H1 (cell line): ENCODE results near the gene NSG2. TPM values are rescaled to one million over a fixed set of nuclear protein-coding genes. Genes with fewer than 3 reads are reported as not detected.

Experiments
- CTCF ChIA-PET: fragments of 300-600 bp; sonication (Branson Sonifier 250); formaldehyde crosslinking; loops from one replicate; lab custom pipeline; 2021; ENCODE audit not compliant: partially characterized antibody; lab: Charles Lee
- POLR2A ChIA-PET: fragments of 300-600 bp; sonication (Branson Sonifier 250); formaldehyde crosslinking; loops from one replicate; lab custom pipeline; 2021; ENCODE audit warnings: inconsistent platforms; ENCODE audit not compliant: partially characterized antibody; lab: Charles Lee
- DNase-seq, 2 experiments: peaks; one replicate each; pipeline versions ENCODE4 v3.0.0 to v3.0.0-alpha.2; 2010 to 2022; ENCODE audit warnings: low spot score in 2 of 2, low read depth in 1 of 2, mixed read lengths in 1 of 2
- FAIRE-seq: peaks from 2 replicates; lab custom pipeline; 2011; peaks lifted over from hg19 to GRCh38; lab: Jason Lieb, UNC
- H2AFZ ChIP-seq: 2 replicates; pipeline ENCODE4 v1.8.1; 2012; ENCODE audit warnings: low read length, inconsistent platforms
- H2AK5ac ChIP-seq: 2 replicates; pipeline ENCODE4 v1.6.1; 2013; ENCODE audit warnings: low read depth, low read length
- H2BK120ac ChIP-seq: replicated peaks from 2 replicates; pipeline ENCODE3; 2013; ENCODE audit warnings: low read depth, low read length, inconsistent platforms
- H2BK12ac ChIP-seq: 2 replicates; pipeline ENCODE4 v1.6.1; 2013; ENCODE audit warnings: low read depth, low read length
- H2BK15ac ChIP-seq: 2 replicates; pipeline ENCODE4 v1.6.1; 2013; ENCODE audit warnings: low read length
- H2BK20ac ChIP-seq: 2 replicates; pipeline ENCODE4 v1.6.1; 2013; ENCODE audit warnings: low read length
- H2BK5ac ChIP-seq: 2 replicates; pipeline ENCODE4 v1.6.1; 2013; ENCODE audit warnings: low read depth, low read length
- H3K14ac ChIP-seq: 2 replicates; pipeline ENCODE4 v1.6.1; 2013; ENCODE audit warnings: inconsistent platforms; ENCODE audit not compliant: insufficient read length
- H3K18ac ChIP-seq: 2 replicates; pipeline ENCODE4 v1.6.1; 2013; ENCODE audit warnings: low read length; ENCODE audit errors: extremely low read depth
- H3K23ac ChIP-seq: 2 replicates; pipeline ENCODE4 v1.6.1; 2013; ENCODE audit warnings: inconsistent platforms; ENCODE audit not compliant: insufficient read length
- H3K23me2 ChIP-seq: 2 replicates; pipeline ENCODE4 v1.6.1; 2013; ENCODE audit warnings: low read depth, low read length
- H3K27ac ChIP-seq: 2 replicates; pipeline ENCODE4 v1.6.1; 2011; ENCODE audit warnings: low read depth, low read length, inconsistent platforms
- H3K27me3 ChIP-seq, 4 experiments: replicated peaks in 1 of 4; 1 replicate in 1 of 4; 2 replicates in 3 of 4; pipeline versions ENCODE4 v1.6.1 to v1.8.1; 2011 to 2013; ENCODE audit warnings: low read length in 3 of 4, mild to moderate bottlenecking in 3 of 4, inconsistent platforms in 2 of 4, mixed read lengths in 2 of 4, moderate library complexity in 1 of 4; ENCODE audit not compliant: control insufficient read depth in 3 of 4, insufficient read depth in 3 of 4; ENCODE audit errors: extremely low read depth in 1 of 4
- H3K36me3 ChIP-seq, 4 experiments: 2 replicates each; pipeline versions ENCODE4 v1.6.1 to v1.8.1; 2011 to 2013; ENCODE audit warnings: mild to moderate bottlenecking in 4 of 4, low read length in 3 of 4, moderate library complexity in 2 of 4, control low read depth in 1 of 4, inconsistent platforms in 1 of 4; ENCODE audit not compliant: insufficient read depth in 4 of 4, control insufficient read depth in 2 of 4
- H3K4ac ChIP-seq: replicated peaks from 2 replicates; pipeline ENCODE3; 2013; ENCODE audit warnings: low read length, low read depth, mixed read lengths, inconsistent platforms; ENCODE audit not compliant: insufficient read length
- H3K4me1 ChIP-seq, 4 experiments: replicated peaks in 1 of 4; 1 replicate in 1 of 4; 2 replicates in 3 of 4; pipeline versions ENCODE4 v1.6.1 to v1.8.1; 2011 to 2013; ENCODE audit warnings: low read length in 3 of 4, inconsistent platforms in 2 of 4, mixed read lengths in 1 of 4; ENCODE audit not compliant: insufficient read depth in 4 of 4, control insufficient read depth in 3 of 4
- H3K4me2 ChIP-seq, 2 experiments: 2 replicates each; pipeline versions ENCODE4 v1.6.1 to v1.8.1; 2011 to 2013; ENCODE audit warnings: low read depth in 2 of 2, low read length in 2 of 2, control low read depth in 1 of 2, inconsistent platforms in 1 of 2, mild to moderate bottlenecking in 1 of 2; ENCODE audit not compliant: insufficient read depth in 1 of 2
- H3K4me3 ChIP-seq, 4 experiments: fragments of 200-600, 300-600 bp in 1 of 4; sonication (generic), shearing (Covaris generic), sonication (Bioruptor Twin) in 1 of 4; 2 replicates each; pipeline versions ENCODE4 v1.5.1 to v1.8.1; 2011 to 2016; ENCODE audit warnings: low read length in 4 of 4, low read depth in 3 of 4, control low read depth in 2 of 4, inconsistent platforms in 2 of 4, mild to moderate bottlenecking in 2 of 4, mixed read lengths in 1 of 4, moderate library complexity in 1 of 4; ENCODE audit not compliant: insufficient read depth in 2 of 4; ENCODE audit errors: extremely low read depth in 1 of 4
- H3K56ac ChIP-seq: replicated peaks from 2 replicates; pipeline ENCODE3; 2013; ENCODE audit warnings: low read depth, mild to moderate bottlenecking, mixed read lengths, low read length, inconsistent platforms; ENCODE audit not compliant: insufficient read length
- H3K79me1 ChIP-seq: 2 replicates; pipeline ENCODE4 v1.6.1; 2013; ENCODE audit warnings: low read depth, low read length, control low read depth
- H3K79me2 ChIP-seq, 2 experiments: 2 replicates each; pipeline versions ENCODE4 v1.6.1 to v1.8.1; 2012 to 2013; ENCODE audit warnings: low read length in 2 of 2, mild to moderate bottlenecking in 2 of 2, inconsistent platforms in 1 of 2; ENCODE audit not compliant: insufficient read depth in 2 of 2, control insufficient read depth in 1 of 2
- H3K9ac ChIP-seq, 4 experiments: replicated peaks in 1 of 4; 1 replicate in 1 of 4; 2 replicates in 3 of 4; pipeline versions ENCODE4 v1.6.1 to v1.8.1; 2011 to 2013; ENCODE audit warnings: low read depth in 3 of 4, low read length in 3 of 4, control low read depth in 2 of 4, mild to moderate bottlenecking in 2 of 4, moderate library complexity in 2 of 4, inconsistent platforms in 1 of 4; ENCODE audit errors: extremely low read depth in 1 of 4
- H3K9me3 ChIP-seq, 2 experiments: 2 replicates each; pipeline versions ENCODE4 v1.6.1 to v1.8.1; 2012 to 2013; ENCODE audit warnings: mild to moderate bottlenecking in 2 of 2, moderate library complexity in 2 of 2, control low read depth in 1 of 2, inconsistent platforms in 1 of 2, low read depth in 1 of 2, low read length in 1 of 2, mixed read lengths in 1 of 2; ENCODE audit not compliant: insufficient read depth in 2 of 2
- H4K20me1 ChIP-seq, 2 experiments: replicated peaks in 1 of 2; 2 replicates each; pipeline versions ENCODE3 to v1.8.1; 2011 to 2013; ENCODE audit warnings: inconsistent platforms in 2 of 2, low read length in 2 of 2, mild to moderate bottlenecking in 1 of 2; ENCODE audit not compliant: insufficient read depth in 2 of 2, control insufficient read depth in 1 of 2
- H4K5ac ChIP-seq: 2 replicates; pipeline ENCODE4 v1.6.1; 2013; ENCODE audit warnings: low read length, low read depth, mixed read lengths, inconsistent platforms; ENCODE audit not compliant: insufficient read length
- H4K8ac ChIP-seq: 2 replicates; pipeline ENCODE4 v1.8.0; 2013; ENCODE audit warnings: mild to moderate bottlenecking, moderate library complexity, low read length, inconsistent platforms; ENCODE audit not compliant: insufficient read depth; ENCODE audit errors: extremely low read depth
- H4K91ac ChIP-seq: replicated peaks from 2 replicates; pipeline ENCODE3; 2013; ENCODE audit warnings: low read length, mixed read lengths, inconsistent platforms; ENCODE audit not compliant: insufficient read length
- NRF1 ChIP-seq: IDR thresholded peaks from 2 replicates; pipeline ENCODE4 v1.6.1; 2011; ENCODE audit warnings: mild to moderate bottlenecking, low read depth, low read length, improper control_type of control experiment
- RAD21 ChIP-seq, 2 experiments: IDR thresholded peaks in 1 of 2; conservative IDR thresholded peaks in 1 of 2; 2 replicates each; pipeline ENCODE4 v1.6.1; 2011; ENCODE audit warnings: low read depth in 2 of 2, low read length in 2 of 2, improper control_type of control experiment in 1 of 2, inconsistent platforms in 1 of 2, mild to moderate bottlenecking in 1 of 2, moderate library complexity in 1 of 2
- RBBP5 ChIP-seq: IDR thresholded peaks from 2 replicates; pipeline ENCODE4 v1.7.1; 2012; ENCODE audit warnings: low read depth, mild to moderate bottlenecking, inconsistent platforms, low read length, moderate library complexity, borderline replicate concordance
- TAF1 ChIP-seq: IDR thresholded peaks from 2 replicates; pipeline ENCODE4 v1.6.1; 2011; ENCODE audit warnings: mild to moderate bottlenecking, low read depth, low read length
- whole genome bisulfite sequencing, 2 experiments: shearing (Covaris generic) in 1 of 2; methylation state at CpG; one replicate each; pipeline versions ENCODE4 v1.1.6 to v1.1.7; 2013 to 2015; ENCODE audit warnings: low lambda C conversion rate in 2 of 2, mixed read lengths in 2 of 2, inconsistent platforms in 1 of 2, low coverage in 1 of 2, missing lambda C conversion rate in 1 of 2; ENCODE audit not compliant: insufficient replicate concordance in 2 of 2, insufficient coverage in 1 of 2, insufficient read length in 1 of 2; ENCODE audit errors: extremely low coverage in 1 of 2, missing lambda C conversion rate in 1 of 2; 5-methylcytosine and 5-hydroxymethylcytosine counted together
- polyA plus RNA-seq, 7 experiments: library from polyadenylated mRNA; depleted of rRNA in 3 of 7; stranded (reverse) in 5 of 7; unstranded in 2 of 7; fragments of >200 nt in 5 of 7; fragments of 200-250 nt in 2 of 7; gene quantifications; 1 replicate in 5 of 7; 2 replicates in 1 of 7; 4 replicates in 1 of 7; pipeline versions ENCODE4 v1.2.1 to v1.2.3, GENCODE V29; 2011 to 2013; ENCODE audit warnings: missing spikeins in 2 of 7, mixed read lengths in 2 of 7
- total RNA-seq: library from RNA; stranded (reverse); fragmentation: NEBNext Ultra II Directional; extraction: Animal tissue kit (Norgen Biotek cat#: 25700); gene quantifications from 2 replicates; pipeline ENCODE4 v1.2.1, GENCODE V29; 2021
- TF ChIP-seq, protein P1 (sequence below), 3 experiments: IDR thresholded peaks; 1 replicate in 2 of 3; 2 replicates in 1 of 3; pipeline versions ENCODE4 v1.5.1 to v1.6.1; 2011; ENCODE audit warnings: low read length in 3 of 3, mild to moderate bottlenecking in 3 of 3, inconsistent platforms in 2 of 3, low read depth in 1 of 3, moderate library complexity in 1 of 3; ENCODE audit not compliant: insufficient read depth in 1 of 3; ENCODE audit errors: control extremely low read depth in 1 of 3

NSG2 gene
- total and polyA plus RNA-seq, 2 of the 8 experiments (the other 6 are each of a cell fraction or from before 2014, with no cell fraction given) = 0.56 to 0.78 TPM

- no peak overlapping the region for H3K18ac ChIP-seq
- no peak overlapping the region for H2BK20ac ChIP-seq
- H3K79me2 ChIP-seq = no peaks in the 10 kb centered on the region
- H3K4me1 ChIP-seq = no peaks in the 10 kb centered on the region
- POLR2A ChIA-PET = no interaction called here
- no peak overlapping the region for H4K91ac ChIP-seq
- H2BK12ac ChIP-seq = no peak overlapping the region
- peaks cover 0 to 2% of the 10 kb centered on the region in 2 experiments; a peak in 1 of 4 replicates for H3K9me3 ChIP-seq
- no peak overlapping the region for H2BK15ac ChIP-seq
- H3K23ac ChIP-seq = no peak overlapping the region
- no peak for FAIRE-seq
- no peaks in the 10 kb centered on the region for H4K20me1 ChIP-seq
- H3K27ac ChIP-seq = no peak overlapping the region
- H3K14ac ChIP-seq = no peak overlapping the region
- DNase-seq = no peak
- no peak overlapping the region for H3K56ac ChIP-seq
- CTCF ChIA-PET = interaction anchor here (0.6 to 2.7 kb wide), 11 partner anchors 9 to 839 kb away, joined by 3 to 7 read pairs (median 5); partner anchors contain the start of gene NSG2
- H2BK120ac ChIP-seq = no peak overlapping the region
- H2AK5ac ChIP-seq = no peak overlapping the region
- H3K23me2 ChIP-seq = peaks cover 6% of the 10 kb centered on the region; the same call in 1 of the 2 replicates
- H3K4me3 ChIP-seq = no peak overlapping the region
- peaks cover 0 to 5% (median 2%) of the 10 kb centered on the region in 4 experiments; a peak in 3 of 7 replicates for H3K27me3 ChIP-seq
- H3K4ac ChIP-seq = no peak overlapping the region
- H3K4me2 ChIP-seq = no peak overlapping the region
- no peak overlapping the region for H2BK5ac ChIP-seq
- H2AFZ ChIP-seq = no peak overlapping the region
- 88% methylated on average over 5 of the region's 5 CpGs; no CpG with 5 or more reads in 1 of the 2 experiments for WGBS, 2 experiments
- no peaks in the 10 kb centered on the region for H3K79me1 ChIP-seq
- H3K36me3 ChIP-seq = no peaks in the 10 kb centered on the region; a peak in 1 of 8 replicates
- TF ChIP-seq RAD21 (IDR thresholded peaks at IDR 0.05 in 1 of 2, conservative IDR thresholded peaks at IDR 0.05 in 1 of 2; ENCODE audit: low read depth in 2 of 2, low read length in 2 of 2) = peak in 1 of 2 experiments; percentile 20; a peak in 1 of 4 replicates
- TF ChIP-seq, protein P1, sequence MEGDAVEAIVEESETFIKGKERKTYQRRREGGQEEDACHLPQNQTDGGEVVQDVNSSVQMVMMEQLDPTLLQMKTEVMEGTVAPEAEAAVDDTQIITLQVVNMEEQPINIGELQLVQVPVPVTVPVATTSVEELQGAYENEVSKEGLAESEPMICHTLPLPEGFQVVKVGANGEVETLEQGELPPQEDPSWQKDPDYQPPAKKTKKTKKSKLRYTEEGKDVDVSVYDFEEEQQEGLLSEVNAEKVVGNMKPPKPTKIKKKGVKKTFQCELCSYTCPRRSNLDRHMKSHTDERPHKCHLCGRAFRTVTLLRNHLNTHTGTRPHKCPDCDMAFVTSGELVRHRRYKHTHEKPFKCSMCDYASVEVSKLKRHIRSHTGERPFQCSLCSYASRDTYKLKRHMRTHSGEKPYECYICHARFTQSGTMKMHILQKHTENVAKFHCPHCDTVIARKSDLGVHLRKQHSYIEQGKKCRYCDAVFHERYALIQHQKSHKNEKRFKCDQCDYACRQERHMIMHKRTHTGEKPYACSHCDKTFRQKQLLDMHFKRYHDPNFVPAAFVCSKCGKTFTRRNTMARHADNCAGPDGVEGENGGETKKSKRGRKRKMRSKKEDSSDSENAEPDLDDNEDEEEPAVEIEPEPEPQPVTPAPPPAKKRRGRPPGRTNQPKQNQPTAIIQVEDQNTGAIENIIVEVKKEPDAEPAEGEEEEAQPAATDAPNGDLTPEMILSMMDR (IDR thresholded peaks at IDR 0.05; ENCODE audit: control extremely low read depth in 1 of 3, insufficient read depth in 1 of 3, low read depth in 1 of 3, low read length in 3 of 3) = peak in 2 of 3 experiments; percentile 25 to 32; a peak in 2 of 4 replicates
- TF ChIP-seq TAF1 = no peak
- no peak for TF ChIP-seq NRF1
- TF ChIP-seq RBBP5 = no peak
- H4K5ac ChIP-seq = no peak overlapping the region
- H4K8ac ChIP-seq = no peak overlapping the region
- no peak overlapping the region for H3K9ac ChIP-seq
Measured at GRCh38 chr5:174157048-174157447, 111.5 kb downstream of the NSG2 start.
